HG02884 (cell line): ENCODE measurements around the gene RRP12.
"Not testable (repeated sequence)": the region's sequence is repeated elsewhere in the genome, so short reads cannot be mapped to it uniquely, and the experiment has no call there.

ENCODE experiments used
- ATAC-seq: cut with Tn5 transposase; IDR thresholded peaks from one replicate; pipeline ENCODE4 v1.9.1; 2021; ENCODE audit warnings: mild to moderate bottlenecking, moderate library complexity; ENCODE audit not compliant: unreplicated experiment

The RRP12 gene

GRCh38 chr10:97408496-97408992 lies 7.4 kb upstream of the RRP12 start:
- no peak for ATAC-seq

- ATAC-seq = no peak
Measured at GRCh38 chr10:97407952-97408248, 6.8 kb upstream of the RRP12 start.

GRCh38 chr10:97407211-97407951 lies 6.2 kb upstream of the RRP12 start:
- peak; percentile 89 for ATAC-seq

GRCh38 chr10:97406483-97406882 lies 5.3 kb upstream of the RRP12 start:
- ATAC-seq = not testable (repeated sequence)

DNA sequence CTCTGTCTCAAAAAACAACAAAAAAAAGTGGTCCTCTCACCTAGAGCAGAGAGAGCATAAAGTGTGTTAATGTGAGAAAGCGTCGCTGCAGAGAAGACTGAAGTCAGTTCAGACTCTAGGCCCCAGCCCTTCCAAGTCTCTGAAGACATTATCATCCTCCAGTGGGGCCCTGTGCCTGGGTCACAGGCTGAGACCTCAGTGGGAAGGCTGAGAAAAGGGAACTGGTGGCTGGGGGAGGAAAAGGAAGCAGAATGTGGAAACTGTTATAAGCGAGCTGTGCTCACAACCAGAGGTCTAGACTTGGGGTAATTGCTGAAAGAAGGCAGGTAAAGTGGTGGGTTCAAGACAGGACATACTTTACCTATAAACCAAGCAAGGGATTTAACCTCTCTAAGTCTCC lies 4.9 kb upstream of the RRP12 start:
- no peak for ATAC-seq

GRCh38 chr10:97404044-97404443 lies 2.9 kb upstream of the RRP12 start:
- ATAC-seq = no peak

- ATAC-seq = no peak
Measured at GRCh38 chr10:97401455-97401919, 347 bp upstream of the RRP12 start.

DNA sequence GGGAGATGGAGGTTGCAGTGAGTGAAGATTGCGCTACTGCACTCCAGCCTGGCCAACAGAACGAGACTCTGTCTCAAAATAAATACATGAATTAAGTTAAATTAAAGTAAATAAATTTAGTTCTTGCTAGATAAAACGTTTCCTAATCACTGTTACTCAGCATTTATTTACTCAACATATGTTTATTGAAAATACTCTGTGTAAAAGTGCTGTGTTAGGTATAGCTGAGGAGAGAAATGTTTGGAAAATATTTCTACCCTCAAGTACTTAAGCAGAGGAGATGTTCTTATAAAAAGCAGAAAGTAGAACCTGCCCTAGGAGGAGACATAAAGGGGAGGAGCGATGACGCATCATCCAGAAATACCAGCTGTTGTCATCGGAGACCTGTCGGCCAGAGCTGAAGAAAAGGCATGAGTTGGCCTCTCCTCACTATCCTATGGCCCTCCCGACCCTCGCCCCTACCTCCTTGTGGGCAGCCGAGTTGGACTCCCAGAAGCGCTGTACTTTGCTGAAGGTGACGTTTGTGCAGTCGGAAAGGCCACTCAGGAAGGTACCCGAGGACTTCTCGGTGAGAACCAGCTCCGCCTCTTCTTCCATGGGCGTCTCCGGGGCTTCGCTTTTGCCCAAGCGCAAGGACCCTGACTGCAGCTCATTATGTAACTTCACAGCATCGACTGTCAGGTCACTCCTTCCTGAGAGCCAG lies 1.1 kb downstream of the RRP12 start:
- ATAC-seq = no peak

DNA sequence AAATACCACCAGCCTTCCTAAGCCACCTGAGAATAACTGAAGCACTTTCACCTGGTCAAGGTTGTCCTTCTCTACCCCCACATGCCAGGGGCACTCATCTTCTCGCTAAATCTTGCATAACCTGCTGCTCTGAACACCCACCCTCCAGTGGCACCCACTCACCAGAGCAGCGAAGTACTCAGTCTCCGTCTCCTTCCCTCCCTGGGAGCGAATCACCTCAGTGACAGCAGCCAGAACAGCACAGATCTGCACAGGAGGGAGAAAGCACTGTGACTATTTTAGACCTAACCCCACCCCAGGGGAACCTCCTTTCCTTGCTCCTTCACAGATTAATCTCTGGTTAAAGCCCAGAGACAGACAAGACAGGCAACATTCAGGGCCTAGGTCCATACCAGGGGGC lies 5.1 kb downstream of the RRP12 start:
- ATAC-seq = no peak

DNA sequence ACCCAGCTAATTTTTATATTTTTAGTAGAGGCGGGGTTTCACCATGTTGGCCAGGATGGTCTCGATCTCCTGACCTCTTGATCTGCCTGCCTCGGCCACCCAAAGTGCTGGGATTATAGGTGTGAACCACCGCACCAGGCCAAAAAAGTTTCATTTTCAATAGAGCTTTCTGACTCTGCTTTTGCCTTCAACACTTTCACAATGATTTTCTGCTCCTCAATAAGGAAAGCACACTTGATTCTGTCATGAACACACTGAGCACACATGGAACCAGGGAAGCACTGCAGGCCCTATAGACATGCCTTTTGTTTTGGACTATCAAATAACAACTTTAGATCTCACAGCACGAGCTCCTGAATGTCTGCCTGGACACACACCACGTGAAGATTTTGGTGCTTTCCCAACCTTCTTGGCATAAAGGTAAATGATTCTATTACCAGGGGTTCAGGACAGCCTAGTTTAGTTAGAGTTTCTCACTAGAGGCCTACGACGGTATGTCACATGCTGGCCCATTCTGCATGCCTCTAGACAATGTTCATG lies 8.0 kb downstream of the RRP12 start:
- ATAC-seq = no peak

DNA sequence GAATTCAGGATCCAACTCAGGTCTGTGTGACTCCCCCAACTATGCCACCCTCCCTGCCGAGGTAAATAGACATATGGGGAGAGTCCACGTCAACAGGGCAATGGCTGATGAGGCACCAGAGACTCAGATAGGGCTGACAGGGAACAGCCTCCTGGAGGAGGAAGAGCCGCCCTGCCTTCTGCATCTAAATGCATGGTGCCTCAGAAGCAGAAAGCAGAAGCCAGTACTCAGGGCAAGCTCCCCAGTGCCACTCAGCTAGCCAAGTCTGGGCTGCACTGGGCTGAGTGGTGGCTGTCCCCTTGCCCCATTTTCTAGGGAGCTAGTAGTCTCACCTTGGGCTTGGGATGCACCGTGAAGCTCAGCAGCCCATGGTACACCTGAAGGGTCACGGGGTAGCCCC lies 11.0 kb downstream of the RRP12 start:
- no peak for ATAC-seq

GRCh38 chr10:97388152-97388551 lies 13.0 kb downstream of the RRP12 start:
- ATAC-seq = no peak

GRCh38 chr10:97385565-97385964 lies 15.6 kb downstream of the RRP12 start:
- no peak for ATAC-seq

DNA sequence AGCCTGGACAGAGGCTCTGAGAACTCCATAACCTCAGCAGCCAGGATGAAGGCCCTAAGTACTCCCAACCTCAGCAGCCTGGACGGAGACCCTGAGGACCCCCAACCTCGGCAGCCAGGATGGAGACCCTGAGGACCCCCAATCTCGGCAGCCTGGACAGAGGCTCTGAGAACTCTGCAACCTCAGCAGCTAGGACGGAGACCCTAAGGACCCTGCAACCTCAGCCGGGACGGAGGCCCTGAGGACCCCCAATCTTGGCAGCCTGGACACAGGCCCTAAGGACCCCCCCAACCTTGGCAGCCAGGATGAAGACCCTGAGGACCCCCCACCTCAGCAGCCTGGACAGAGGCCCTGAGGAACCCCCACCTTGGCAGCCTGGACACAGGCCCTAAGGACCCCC lies 16.5 kb downstream of the RRP12 start:
- no peak for ATAC-seq

- no peak for ATAC-seq
Measured at GRCh38 chr10:97384156-97384555, 17.0 kb downstream of the RRP12 start.

GRCh38 chr10:97383159-97383558 lies 18.0 kb downstream of the RRP12 start:
- no peak for ATAC-seq

DNA sequence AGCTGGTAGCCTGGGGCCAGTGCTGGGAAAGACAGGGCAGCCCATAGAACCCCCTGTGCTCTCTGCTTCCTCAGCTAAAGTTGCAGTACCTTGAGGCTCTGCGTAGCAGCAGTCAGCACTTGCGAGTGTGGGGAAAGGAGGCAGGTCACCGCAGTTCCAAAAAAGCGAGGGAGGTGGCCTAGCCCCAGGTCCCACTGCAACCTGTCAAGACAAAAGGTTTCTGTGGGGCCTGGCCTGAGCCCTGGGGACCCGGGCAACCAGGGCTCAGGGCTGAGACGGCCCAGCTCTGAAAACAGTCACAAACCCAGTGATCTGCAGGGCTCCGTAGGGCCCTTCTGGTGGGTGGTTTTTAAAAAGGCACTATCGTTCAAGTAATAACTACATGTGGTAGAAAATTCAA lies 19.5 kb downstream of the RRP12 start:
- ATAC-seq = no peak

DNA sequence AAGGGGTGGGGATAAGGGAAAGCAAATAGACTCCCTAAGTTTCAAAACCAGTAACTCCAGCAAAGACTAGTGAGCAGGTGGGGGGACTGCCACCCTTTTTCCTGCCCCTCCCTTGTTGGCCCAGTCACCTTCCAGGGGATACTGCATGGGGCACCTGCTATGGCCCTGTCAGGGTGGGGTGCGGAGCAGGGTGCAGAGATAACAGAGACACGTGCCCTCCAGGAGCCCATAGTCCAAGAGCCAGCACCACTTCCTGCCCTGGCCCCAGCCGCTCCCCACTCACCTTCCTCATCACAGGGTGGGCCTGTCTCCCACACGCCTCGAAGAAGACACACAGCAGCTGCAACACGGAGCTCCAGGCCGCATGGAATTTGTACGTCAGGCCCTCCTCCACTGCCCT lies 20.6 kb downstream of the RRP12 start:
- no peak for ATAC-seq

DNA sequence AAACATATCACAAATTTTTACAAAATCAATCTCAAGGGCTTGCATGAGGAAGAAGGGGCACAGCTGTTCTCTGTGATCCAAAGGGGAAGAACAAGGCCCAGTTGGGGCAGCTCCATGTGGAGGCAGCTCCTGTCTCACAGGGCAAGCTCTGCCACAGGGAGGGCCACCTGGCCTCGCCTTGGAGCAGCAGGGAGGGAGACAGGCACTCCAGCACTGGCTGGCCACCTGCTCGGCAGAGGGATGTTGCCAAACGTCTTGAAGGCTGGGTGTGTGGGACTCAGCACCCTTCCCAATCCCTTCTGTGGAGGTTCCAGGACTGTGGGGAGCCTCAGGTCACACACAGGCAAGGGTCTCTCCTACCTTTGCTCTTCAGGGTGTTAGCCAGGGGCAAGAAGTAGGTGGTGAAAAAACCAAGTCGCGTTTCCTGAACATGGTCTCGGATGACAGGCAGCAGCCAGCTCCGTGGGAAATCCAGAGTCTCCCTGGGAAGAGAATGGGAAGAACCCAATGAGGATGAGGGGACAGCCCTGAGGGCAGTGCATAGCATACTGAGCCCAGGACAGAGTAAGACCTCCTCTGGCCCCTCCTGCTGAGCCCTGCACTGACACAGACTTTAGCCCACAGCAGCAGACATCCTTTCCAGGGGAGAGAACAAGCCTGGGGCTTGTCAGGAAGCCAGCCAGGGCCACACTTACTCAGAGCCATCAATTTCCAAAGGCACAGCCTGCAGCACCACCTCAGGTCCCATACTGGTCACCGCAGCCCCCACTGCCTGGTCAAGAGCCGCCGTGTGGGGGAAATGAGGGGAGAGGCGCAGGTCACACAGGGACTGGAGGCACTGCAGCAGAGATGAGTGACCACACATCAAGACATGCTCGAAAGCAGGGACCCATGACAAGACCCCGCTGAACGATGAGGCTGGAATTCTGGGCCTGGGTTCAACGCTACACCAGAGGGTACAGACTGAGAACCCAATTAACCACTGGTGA lies 21.9 kb downstream of the RRP12 start:
- ATAC-seq = no peak

- ATAC-seq = no peak
Measured at GRCh38 chr10:97376413-97376812, 24.7 kb downstream of the RRP12 start.

DNA sequence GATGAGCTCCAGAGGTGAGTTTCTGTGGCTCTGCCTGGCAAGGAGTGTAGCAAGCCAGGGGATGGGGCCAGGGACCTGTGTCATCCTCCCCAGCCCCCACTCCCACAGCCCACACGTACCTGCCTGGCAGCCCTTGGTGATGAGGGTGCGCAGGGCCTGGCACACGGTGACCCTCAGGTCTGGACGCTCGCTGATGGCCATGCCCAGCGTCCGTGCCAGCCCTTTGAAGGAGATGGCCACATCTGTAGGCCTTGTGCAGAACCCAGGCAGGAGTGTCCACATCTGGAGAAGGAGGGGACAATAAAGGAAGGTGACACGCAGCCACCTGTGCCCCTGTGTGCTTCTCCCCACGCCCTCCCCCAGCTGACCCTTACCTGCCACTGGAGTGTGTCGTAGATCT lies 27.7 kb downstream of the RRP12 start:
- no peak for ATAC-seq
